HCT116 (cell line): ENCODE data around the gene CDIP1. TPM values are rescaled to one million over a fixed set of nuclear protein-coding genes. Genes with fewer than 3 reads are reported as not detected.
A peak's percentile ranks its signal among the peaks of the same experiment; 100 is the strongest.

ENCODE experiments used
- ATAC-seq: fragments of 200-7000 bp; cut with Tn5 transposase; 2 replicates; pipeline ENCODE4 v1.9.1; 2020; ENCODE audit warnings: mild to moderate bottlenecking, moderate library complexity
- Bru-seq: library from RNA; stranded (reverse); fragments of 400-500 nt; gene quantifications from one replicate; lab custom pipeline; 2021; lab: Mats Ljungman, UMichigan
- BruChase-seq, 2 experiments: library from RNA; stranded (reverse); fragments of 400-500 nt; gene quantifications; one replicate each; lab custom pipeline; 2021; lab: Mats Ljungman, UMichigan
- BruUV-seq: library from RNA; stranded (reverse); fragments of 400-500 nt; replicated peaks from 2 replicates; lab custom pipeline; 2021; lab: Mats Ljungman, UMichigan
- CTCF ChIA-PET: fragments of 300-600 bp; sonication (Branson Sonifier 250); formaldehyde crosslinking; loops from one replicate; lab custom pipeline; 2021; ENCODE audit warnings: antibody characterized with exemption; lab: Charles Lee
- POLR2A ChIA-PET: fragments of 300-600, 350-600 bp; sonication (Branson Sonifier 250); formaldehyde crosslinking; loops from one replicate; lab custom pipeline; 2021; ENCODE audit warnings: antibody characterized with exemption; lab: Charles Lee
- RAD21 ChIA-PET, 2 experiments: fragments of 300-600 bp; sonication (Branson Sonifier 250); formaldehyde crosslinking; loops; one replicate each; lab custom pipeline; 2023; ENCODE audit warnings: low total read pairs in 2 of 2; ENCODE audit not compliant: uncharacterized antibody in 2 of 2, unreplicated experiment in 2 of 2, low non-redundant PET in 1 of 2; lab: Charles Lee
- DNase-seq: peaks from one replicate; pipeline ENCODE4 v3.0.0-alpha.2; 2010; ENCODE audit warnings: low read depth, low spot score
- H2AFZ ChIP-seq: fragments of 200-600 bp; shearing (Covaris generic), sonication (generic); 2 replicates; pipeline ENCODE4 v1.6.1; 2017; ENCODE audit warnings: low read depth, mixed run types, mixed read lengths, antibody characterized with exemption, low read length; ENCODE audit not compliant: poor library complexity, severe bottlenecking
- H3K27ac ChIP-seq: 2 replicates; pipeline ENCODE4 v1.5.1; 2012; ENCODE audit warnings: low read depth, low read length
- H3K27me3 ChIP-seq: fragments of 200-600 bp; sonication (generic); 2 replicates; pipeline ENCODE4 v1.6.1; 2016; ENCODE audit warnings: mixed run types, low read length, mixed read lengths; ENCODE audit not compliant: insufficient read depth
- H3K36me3 ChIP-seq, 2 experiments: fragments of 200-500 bp in 1 of 2; fragments of 200-600 bp in 1 of 2; sonication (Bioruptor generic) in 1 of 2; sonication (generic) in 1 of 2; 2 replicates each; pipeline versions ENCODE4 v1.5.1 to v1.6.1; 2014 to 2016; ENCODE audit warnings: low read length in 2 of 2, inconsistent platforms in 1 of 2, mixed read lengths in 1 of 2, mixed run types in 1 of 2; ENCODE audit not compliant: insufficient read depth in 2 of 2, control insufficient read depth in 1 of 2
- H3K4me1 ChIP-seq, 2 experiments: fragments of 200-600 bp in 1 of 2; sonication (generic) in 1 of 2; 2 replicates each; pipeline versions ENCODE4 v1.5.1 to v1.6.1; 2012 to 2017; ENCODE audit warnings: low read length in 2 of 2, inconsistent platforms in 1 of 2, mild to moderate bottlenecking in 1 of 2, mixed read lengths in 1 of 2, mixed run types in 1 of 2, moderate library complexity in 1 of 2; ENCODE audit not compliant: insufficient read depth in 2 of 2, control insufficient read depth in 1 of 2
- H3K4me2 ChIP-seq: fragments of 200-600 bp; sonication (generic); 2 replicates; pipeline ENCODE4 v1.6.1; 2017; ENCODE audit warnings: mixed run types, low read length, mixed read lengths
- H3K4me3 ChIP-seq, 2 experiments: fragments of 200-600 bp in 1 of 2; sonication (generic) in 1 of 2; replicated peaks in 1 of 2; 2 replicates each; pipeline ENCODE4 v1.5.1; 2011 to 2016; ENCODE audit warnings: low read length in 2 of 2, control low read depth in 1 of 2, low read depth in 1 of 2, mild to moderate bottlenecking in 1 of 2, mixed read lengths in 1 of 2, mixed run types in 1 of 2
- H3K79me2 ChIP-seq: fragments of 200-600 bp; sonication (generic); 2 replicates; pipeline ENCODE4 v1.6.1; 2017; ENCODE audit warnings: mild to moderate bottlenecking, mixed run types, low read length, moderate library complexity, mixed read lengths; ENCODE audit not compliant: insufficient read depth
- H3K9ac ChIP-seq: fragments of 200-600 bp; sonication (generic); 2 replicates; pipeline ENCODE4 v1.6.1; 2016; ENCODE audit warnings: low read length, mixed read lengths
- H3K9me2 ChIP-seq: fragments of 200-600 bp; sonication (generic), shearing (Covaris generic); 2 replicates; pipeline ENCODE4 v1.6.1; 2017; ENCODE audit warnings: mixed run types, mild to moderate bottlenecking, moderate library complexity; ENCODE audit not compliant: insufficient read depth
- H3K9me3 ChIP-seq, 2 experiments: fragments of 200-500 bp in 1 of 2; fragments of 200-600 bp in 1 of 2; sonication (Bioruptor generic) in 1 of 2; sonication (generic) in 1 of 2; 2 replicates each; pipeline ENCODE4 v1.6.1; 2014 to 2017; ENCODE audit warnings: low read length in 2 of 2, mixed read lengths in 2 of 2, inconsistent platforms in 1 of 2, low read depth in 1 of 2, mild to moderate bottlenecking in 1 of 2, mixed run types in 1 of 2, moderate library complexity in 1 of 2; ENCODE audit not compliant: control insufficient read depth in 1 of 2, insufficient read depth in 1 of 2
- H4K20me1 ChIP-seq: fragments of 200-600 bp; sonication (generic), shearing (Covaris generic); 2 replicates; pipeline ENCODE4 v1.6.1; 2017; ENCODE audit warnings: mixed run types, mild to moderate bottlenecking, moderate library complexity; ENCODE audit not compliant: insufficient read depth
- CBX3 ChIP-seq: IDR thresholded peaks from 2 replicates; pipeline ENCODE4 v1.6.1; 2012; ENCODE audit warnings: low read depth
- CEBPB ChIP-seq: IDR thresholded peaks from 2 replicates; pipeline ENCODE4 v1.6.1; 2012; ENCODE audit warnings: low read depth
- EGR1 ChIP-seq: IDR thresholded peaks from 2 replicates; pipeline ENCODE4 v1.6.1; 2012; ENCODE audit warnings: low read depth
- ELF1 ChIP-seq: IDR thresholded peaks from 2 replicates; pipeline ENCODE4 v1.6.1; 2012; ENCODE audit warnings: low read depth, borderline replicate concordance
- EZH2 ChIP-seq: fragments of 200-600 bp; sonication (generic); IDR thresholded peaks from 2 replicates; pipeline ENCODE4 v1.6.1; 2017; ENCODE audit warnings: antibody characterized with exemption, mixed run types
- EZH2phosphoT487 ChIP-seq: fragments of 200-600 bp; IDR thresholded peaks from 2 replicates; pipeline ENCODE4 v1.6.1; 2018; ENCODE audit warnings: antibody characterized with exemption, borderline replicate concordance
- FOSL1 ChIP-seq: IDR thresholded peaks from 2 replicates; pipeline ENCODE4 v1.6.1; 2012; ENCODE audit warnings: low read depth
- POLR2AphosphoS5 ChIP-seq: IDR thresholded peaks from 2 replicates; pipeline ENCODE4 v1.6.1; 2011; ENCODE audit warnings: mild to moderate bottlenecking, low read depth, low read length, moderate library complexity
- SP1 ChIP-seq: IDR thresholded peaks from 2 replicates; pipeline ENCODE4 v1.6.1; 2012; ENCODE audit warnings: low read depth
- SRF ChIP-seq: IDR thresholded peaks from 2 replicates; pipeline ENCODE4 v1.6.1; 2012; ENCODE audit warnings: low read depth
- TCF7L2 ChIP-seq: IDR thresholded peaks from 2 replicates; pipeline ENCODE4 v1.7.0; 2011; ENCODE audit warnings: borderline replicate concordance, inconsistent platforms; ENCODE audit not compliant: insufficient read depth, insufficient read length; ENCODE audit errors: extremely low read depth
- ZFX ChIP-seq: fragments of 450-650 bp; IDR thresholded peaks from 2 replicates; pipeline ENCODE4 v1.6.1; 2017
- intact Hi-C: fragments of 100-400 bp; cut with micrococcal nuclease; formaldehyde crosslinking; loops from 2 replicates; pipeline ENCODE4 v1.10.0; 2022
- long read RNA-seq: library from polyadenylated mRNA; unstranded; transcript quantifications from one replicate; pipeline ENCODE4 v2.0.0, GENCODE V29; 2021; ENCODE audit not compliant: unreplicated experiment
- polyA plus RNA-seq: library from polyadenylated mRNA; unstranded; fragments of >200 nt; gene quantifications from 2 replicates; pipeline ENCODE4 v1.2.1, GENCODE V29; 2012; ENCODE audit warnings: missing spikeins
- total RNA-seq: library from RNA; stranded (reverse); gene quantifications from one replicate; pipeline ENCODE4 v1.2.1, GENCODE V29; 2021; ENCODE audit not compliant: unreplicated experiment
- TF ChIP-seq, protein P1 (sequence below): IDR thresholded peaks from 2 replicates; pipeline ENCODE4 v1.6.1; 2012
- TF ChIP-seq, protein P2 (sequence below): IDR thresholded peaks from 2 replicates; pipeline ENCODE4 v1.6.1; 2012
- TF ChIP-seq, protein P3 (sequence below), 3 experiments: fragments of 200-600 bp in 1 of 3; sonication (generic) in 1 of 3; IDR thresholded peaks in 2 of 3; conservative IDR thresholded peaks in 1 of 3; 2 replicates each; pipeline ENCODE4 v1.5.1; 2012 to 2017; ENCODE audit warnings: low read depth in 2 of 3, low read length in 2 of 3, antibody characterized with exemption in 1 of 3, borderline replicate concordance in 1 of 3, control low read depth in 1 of 3, mild to moderate bottlenecking in 1 of 3, mixed read lengths in 1 of 3, mixed run types in 1 of 3, moderate library complexity in 1 of 3; ENCODE audit not compliant: insufficient read depth in 1 of 3
- TF ChIP-seq, protein P4 (sequence below): IDR thresholded peaks from 2 replicates; pipeline ENCODE4 v1.6.1; 2011; ENCODE audit warnings: mild to moderate bottlenecking, low read length, moderate library complexity; ENCODE audit not compliant: insufficient replicate concordance; ENCODE audit errors: extremely low read depth

CDIP1 gene
- 7.2 TPM for total RNA-seq
- 6.9 and 7.9 TPM in 2 replicates for polyA plus RNA-seq
- Bru-seq, nascent RNA, result percentile 42 among the genes with signal in this experiment
- BruChase-seq, experiment 1, labeled RNA remaining after a 6-hour chase, result percentile 45 among the genes with signal in this experiment
- percentile 44 among the genes with signal in this experiment for BruChase-seq, experiment 2, labeled RNA remaining after a 2-hour chase
- long read RNA-seq, partial matches to known transcripts, result 1 of 13 reads
- long read RNA-seq, other reads (novel, unspliced or antisense), result 12 of 13 reads

DNA sequence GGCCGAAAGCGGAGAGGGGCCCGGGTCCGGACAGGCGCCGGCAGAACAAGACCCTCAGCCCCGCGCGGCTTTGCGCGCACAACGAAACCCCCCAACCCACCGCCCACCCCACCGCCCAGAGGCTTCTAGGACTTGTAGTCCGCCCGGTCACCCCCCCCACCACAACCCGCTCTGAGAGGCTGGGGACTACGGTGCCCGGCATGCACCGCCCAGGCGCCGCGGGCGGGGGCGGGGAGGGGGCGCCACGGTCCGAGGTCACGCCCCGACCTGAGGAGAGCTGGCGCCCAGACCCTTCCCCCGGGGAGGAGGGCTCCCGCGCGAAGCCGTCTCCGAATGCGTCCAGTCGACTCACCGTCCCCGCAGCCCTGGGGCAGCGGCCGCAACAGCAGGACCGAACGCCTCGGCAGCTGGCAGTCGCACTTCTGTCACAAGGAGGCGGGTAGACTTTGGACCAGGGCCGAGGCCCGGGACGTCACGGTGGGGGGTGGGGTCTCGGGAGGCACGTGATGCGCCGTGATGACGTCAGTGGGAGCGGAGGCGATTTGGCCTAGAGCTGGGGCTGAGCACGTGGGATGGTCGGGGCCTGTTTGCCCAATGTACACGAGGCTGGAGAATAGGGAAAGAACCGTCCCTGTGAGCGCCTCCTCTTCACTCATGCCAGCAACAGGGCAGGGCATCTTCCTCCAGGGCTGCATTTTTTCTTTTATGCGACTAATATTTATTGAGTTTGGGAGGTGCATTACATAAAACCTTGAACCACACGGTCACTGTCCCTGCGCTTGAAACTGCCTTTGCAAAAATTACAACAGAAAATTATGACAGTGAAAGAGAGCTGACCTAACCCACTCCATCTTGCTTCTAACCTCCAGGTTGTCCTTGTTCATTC is at the start of gene CDIP1:
CDIP1 (minus strand) TSS at position 424 of the 886 bp plus-strand sequence. CDS start 24,643 bp downstream, outside the sequence.
- H3K9ac ChIP-seq, result peak within 1 kb of the TSS; percentile 36; the same call in 1 of the 2 replicates
- DNase-seq (peak; percentile 89), ATAC-seq (peak; percentile 84)
- H3K9me3 ChIP-seq, result peaks cover 9 to 15% of the 10 kb centered on the region in 2 experiments; a peak in 3 of 4 replicates
- H3K4me1 ChIP-seq, result peaks cover 0 to 14% of the 10 kb centered on the region in 2 experiments; a peak in 1 of 4 replicates
- no peaks in the 10 kb centered on the region for H3K27me3 ChIP-seq
- peak within 1 kb of the TSS; percentile 25 to 55 for H3K4me3 ChIP-seq
- intact Hi-C loops, result no loop called here
- ChIA-PET POLR2A (no interaction called here), CTCF (interaction anchor here (2.1 kb wide), 1 partner anchor 10 kb away, joined by 10 read pairs; no protein-coding TSS in a partner anchor), RAD21 (no interaction called here)
- no peaks in the 10 kb centered on the region for H3K36me3 ChIP-seq
- H3K79me2 ChIP-seq, result no peaks in the 10 kb centered on the region
- H4K20me1 ChIP-seq, result no peaks in the 10 kb centered on the region
- peak within 1 kb of the TSS; percentile 1 for H2AFZ ChIP-seq
- no TSS peak for BruUV-seq
- H3K27ac ChIP-seq, result no peak within 1 kb of the TSS; the same call in 1 of the 2 replicates
- H3K9me2 ChIP-seq, result no peaks in the 10 kb centered on the region
- peak within 1 kb of the TSS; percentile 84 for H3K4me2 ChIP-seq
- TF ChIP-seq, protein P1, sequence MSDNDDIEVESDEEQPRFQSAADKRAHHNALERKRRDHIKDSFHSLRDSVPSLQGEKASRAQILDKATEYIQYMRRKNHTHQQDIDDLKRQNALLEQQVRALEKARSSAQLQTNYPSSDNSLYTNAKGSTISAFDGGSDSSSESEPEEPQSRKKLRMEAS, result peak; percentile 100
- TF ChIP-seq, protein P2, sequence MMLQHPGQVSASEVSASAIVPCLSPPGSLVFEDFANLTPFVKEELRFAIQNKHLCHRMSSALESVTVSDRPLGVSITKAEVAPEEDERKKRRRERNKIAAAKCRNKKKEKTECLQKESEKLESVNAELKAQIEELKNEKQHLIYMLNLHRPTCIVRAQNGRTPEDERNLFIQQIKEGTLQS, result no peak
- TF ChIP-seq EZH2 (no peak), ZFX (peak; percentile 70; the same call in 1 of the 2 replicates), FOSL1 (no peak), CEBPB (no peak), ELF1 (no peak), EGR1 (peak; percentile 59; the same call in 1 of the 2 replicates), SP1 (peak; percentile 32), SRF (no peak), CBX3 (peak; percentile 100), TCF7L2 (no peak), EZH2phosphoT487 (no peak), POLR2AphosphoS5 (peak; percentile 53)
- TF ChIP-seq, protein P3, sequence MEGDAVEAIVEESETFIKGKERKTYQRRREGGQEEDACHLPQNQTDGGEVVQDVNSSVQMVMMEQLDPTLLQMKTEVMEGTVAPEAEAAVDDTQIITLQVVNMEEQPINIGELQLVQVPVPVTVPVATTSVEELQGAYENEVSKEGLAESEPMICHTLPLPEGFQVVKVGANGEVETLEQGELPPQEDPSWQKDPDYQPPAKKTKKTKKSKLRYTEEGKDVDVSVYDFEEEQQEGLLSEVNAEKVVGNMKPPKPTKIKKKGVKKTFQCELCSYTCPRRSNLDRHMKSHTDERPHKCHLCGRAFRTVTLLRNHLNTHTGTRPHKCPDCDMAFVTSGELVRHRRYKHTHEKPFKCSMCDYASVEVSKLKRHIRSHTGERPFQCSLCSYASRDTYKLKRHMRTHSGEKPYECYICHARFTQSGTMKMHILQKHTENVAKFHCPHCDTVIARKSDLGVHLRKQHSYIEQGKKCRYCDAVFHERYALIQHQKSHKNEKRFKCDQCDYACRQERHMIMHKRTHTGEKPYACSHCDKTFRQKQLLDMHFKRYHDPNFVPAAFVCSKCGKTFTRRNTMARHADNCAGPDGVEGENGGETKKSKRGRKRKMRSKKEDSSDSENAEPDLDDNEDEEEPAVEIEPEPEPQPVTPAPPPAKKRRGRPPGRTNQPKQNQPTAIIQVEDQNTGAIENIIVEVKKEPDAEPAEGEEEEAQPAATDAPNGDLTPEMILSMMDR (IDR thresholded peaks at IDR 0.05 in 2 of 3, conservative IDR thresholded peaks at IDR 0.05 in 1 of 3; ENCODE audit: borderline replicate concordance in 1 of 3, insufficient read depth in 1 of 3, low read depth in 2 of 3, low read length in 2 of 3), result no peak
- TF ChIP-seq, protein P4, sequence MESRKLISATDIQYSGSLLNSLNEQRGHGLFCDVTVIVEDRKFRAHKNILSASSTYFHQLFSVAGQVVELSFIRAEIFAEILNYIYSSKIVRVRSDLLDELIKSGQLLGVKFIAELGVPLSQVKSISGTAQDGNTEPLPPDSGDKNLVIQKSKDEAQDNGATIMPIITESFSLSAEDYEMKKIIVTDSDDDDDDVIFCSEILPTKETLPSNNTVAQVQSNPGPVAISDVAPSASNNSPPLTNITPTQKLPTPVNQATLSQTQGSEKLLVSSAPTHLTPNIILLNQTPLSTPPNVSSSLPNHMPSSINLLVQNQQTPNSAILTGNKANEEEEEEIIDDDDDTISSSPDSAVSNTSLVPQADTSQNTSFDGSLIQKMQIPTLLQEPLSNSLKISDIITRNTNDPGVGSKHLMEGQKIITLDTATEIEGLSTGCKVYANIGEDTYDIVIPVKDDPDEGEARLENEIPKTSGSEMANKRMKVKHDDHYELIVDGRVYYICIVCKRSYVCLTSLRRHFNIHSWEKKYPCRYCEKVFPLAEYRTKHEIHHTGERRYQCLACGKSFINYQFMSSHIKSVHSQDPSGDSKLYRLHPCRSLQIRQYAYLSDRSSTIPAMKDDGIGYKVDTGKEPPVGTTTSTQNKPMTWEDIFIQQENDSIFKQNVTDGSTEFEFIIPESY, result no peak
